HepG2 (cell line): ENCODE data around the gene SLC34A3. TPM values are rescaled to one million over a fixed set of nuclear protein-coding genes. Genes with fewer than 3 reads are reported as not detected.
A peak's percentile ranks its signal among the peaks of the same experiment; 100 is the strongest.

ENCODE experiments used
- AGO1 ChIP-seq: fragments of 200-400 bp; formaldehyde crosslinking; IDR thresholded peaks from 2 replicates; pipeline ENCODE4 v1.6.1; 2017; ENCODE audit warnings: mild to moderate bottlenecking, low read depth, low read length, moderate library complexity; ENCODE audit not compliant: poor library complexity, severe bottlenecking
- ATRX ChIP-seq: sonication (generic); formaldehyde crosslinking; IDR thresholded peaks from 2 replicates; pipeline ENCODE4 v1.4.0; 2020; ENCODE audit warnings: missing genetic modification reagents, borderline replicate concordance
- HDAC6 ChIP-seq: fragments of 200-600 bp; sonication (generic); IDR thresholded peaks from 2 replicates; pipeline ENCODE4 v1.7.0; 2017; ENCODE audit warnings: mild to moderate bottlenecking, antibody characterized with exemption, low read length, low read depth
- IKZF4 ChIP-seq: sonication (generic); formaldehyde crosslinking; IDR thresholded peaks from 2 replicates; pipeline ENCODE4 v1.5.1; 2020; ENCODE audit warnings: borderline replicate concordance, mild to moderate bottlenecking, low read depth, missing genetic modification reagents; ENCODE audit errors: not compliant biosample characterization
- JUNB ChIP-seq: sonication (generic); formaldehyde crosslinking; IDR thresholded peaks from 2 replicates; pipeline ENCODE4 v1.8.0; 2022; ENCODE audit warnings: missing genetic modification reagents, mild to moderate bottlenecking, borderline replicate concordance
- MXD4 ChIP-seq: IDR thresholded peaks from 2 replicates; pipeline ENCODE4 v1.6.1; 2016; ENCODE audit warnings: mild to moderate bottlenecking, missing biosample characterization, missing genetic modification reagents
- NRL ChIP-seq: sonication (generic); formaldehyde crosslinking; IDR thresholded peaks from 2 replicates; pipeline ENCODE4 v1.5.0; 2020; ENCODE audit warnings: missing genetic modification reagents, mild to moderate bottlenecking, moderate library complexity, borderline replicate concordance
- PAF1 ChIP-seq: IDR thresholded peaks from 2 replicates; pipeline ENCODE4 v1.6.1; 2016; ENCODE audit warnings: missing genetic modification reagents, missing compliant biosample characterization
- RELA ChIP-seq: sonication (generic); formaldehyde crosslinking; IDR thresholded peaks from 2 replicates; pipeline ENCODE4 v1.4.0; 2020; ENCODE audit warnings: missing genetic modification reagents
- REPIN1 ChIP-seq: sonication (generic); formaldehyde crosslinking; IDR thresholded peaks from 2 replicates; pipeline ENCODE4 v1.8.0; 2022; ENCODE audit warnings: missing genetic modification reagents, low read depth, mild to moderate bottlenecking, borderline replicate concordance
- RFX3 ChIP-seq: IDR thresholded peaks from 2 replicates; pipeline ENCODE4 v1.6.1; 2016; ENCODE audit warnings: missing biosample characterization, missing genetic modification reagents
- SATB2 ChIP-seq: sonication (generic); formaldehyde crosslinking; IDR thresholded peaks from 2 replicates; pipeline ENCODE4 v1.5.0; 2020; ENCODE audit warnings: missing genetic modification reagents
- SMYD3 ChIP-seq: sonication (generic); formaldehyde crosslinking; IDR thresholded peaks from 2 replicates; pipeline ENCODE4 v1.8.1; 2023; ENCODE audit warnings: mild to moderate bottlenecking, missing genetic modification reagents
- SP1 ChIP-seq, 2 experiments: fragments of 450-650 bp in 1 of 2; sonication (generic) in 1 of 2; formaldehyde crosslinking in 1 of 2; IDR thresholded peaks; 2 replicates each; pipeline versions ENCODE4 v1.4.0 to v1.6.1; 2016 to 2020; ENCODE audit warnings: missing genetic modification reagents in 1 of 2
- ZBTB21 ChIP-seq: sonication (generic); formaldehyde crosslinking; IDR thresholded peaks from 2 replicates; pipeline ENCODE4 v1.4.0; 2020; ENCODE audit warnings: missing genetic modification reagents
- ZFP36L1 ChIP-seq: sonication (generic); formaldehyde crosslinking; IDR thresholded peaks from 2 replicates; pipeline ENCODE4 v1.8.0; 2022; ENCODE audit warnings: mild to moderate bottlenecking, missing genetic modification reagents, moderate library complexity
- ZFP37 ChIP-seq: sonication (generic); formaldehyde crosslinking; IDR thresholded peaks from 2 replicates; pipeline ENCODE4 v1.4.0; 2020; ENCODE audit warnings: missing genetic modification reagents, borderline replicate concordance
- ZFP41 ChIP-seq: sonication (generic); formaldehyde crosslinking; IDR thresholded peaks from 2 replicates; pipeline ENCODE4 v1.4.0; 2020; ENCODE audit warnings: mild to moderate bottlenecking, missing genetic modification reagents, borderline replicate concordance
- ZNF138 ChIP-seq: sonication (generic); formaldehyde crosslinking; IDR thresholded peaks from 2 replicates; pipeline ENCODE4 v1.5.0; 2020; ENCODE audit warnings: mild to moderate bottlenecking, low read depth, missing genetic modification reagents
- ZNF879 ChIP-seq: sonication (generic); formaldehyde crosslinking; IDR thresholded peaks from 2 replicates; pipeline ENCODE4 v1.8.1; 2023; ENCODE audit warnings: missing genetic modification reagents
- polyA plus RNA-seq, 8 experiments: library from polyadenylated mRNA; depleted of rRNA in 3 of 8; stranded (reverse) in 7 of 8; unstranded in 1 of 8; fragments of >200 nt; fragmentation: Illumina TruSeq in 4 of 8; extraction: Trizol in 4 of 8; gene quantifications; 2 replicates each; pipeline versions ENCODE4 v1.2.1 to v1.2.3, GENCODE V29; 2011 to 2016; ENCODE audit warnings: low read depth in 4 of 8, missing spikeins in 1 of 8, mixed read lengths in 1 of 8; ENCODE audit not compliant: insufficient read depth in 1 of 8
- total RNA-seq, 5 experiments: library from RNA; depleted of rRNA; stranded (reverse); fragments of >200 nt; fragmentation: Illumina TruSeq; extraction: Trizol; gene quantifications; 2 replicates each; pipeline ENCODE4 v1.2.3, GENCODE V29; 2016; ENCODE audit warnings: low read depth in 1 of 5
- TF ChIP-seq, protein P1 (sequence below): sonication (generic); formaldehyde crosslinking; IDR thresholded peaks from 2 replicates; pipeline ENCODE4; 2020; ENCODE audit warnings: missing genetic modification reagents, mild to moderate bottlenecking, borderline replicate concordance
- TF ChIP-seq, protein P2 (sequence below): sonication (generic); formaldehyde crosslinking; IDR thresholded peaks from 2 replicates; pipeline ENCODE4 v1.5.0; 2020; ENCODE audit warnings: mild to moderate bottlenecking, missing genetic modification reagents
- TF ChIP-seq, protein P3 (sequence below): sonication (generic); formaldehyde crosslinking; IDR thresholded peaks from 2 replicates; pipeline ENCODE4 v1.4.0; 2020; ENCODE audit warnings: missing genetic modification reagents

Gene SLC34A3
- total and polyA plus RNA-seq, 2 of the 13 experiments (the other 11 are each of a cell fraction or from before 2014, with no cell fraction given): 0.07 to 1.0 TPM

DNA sequence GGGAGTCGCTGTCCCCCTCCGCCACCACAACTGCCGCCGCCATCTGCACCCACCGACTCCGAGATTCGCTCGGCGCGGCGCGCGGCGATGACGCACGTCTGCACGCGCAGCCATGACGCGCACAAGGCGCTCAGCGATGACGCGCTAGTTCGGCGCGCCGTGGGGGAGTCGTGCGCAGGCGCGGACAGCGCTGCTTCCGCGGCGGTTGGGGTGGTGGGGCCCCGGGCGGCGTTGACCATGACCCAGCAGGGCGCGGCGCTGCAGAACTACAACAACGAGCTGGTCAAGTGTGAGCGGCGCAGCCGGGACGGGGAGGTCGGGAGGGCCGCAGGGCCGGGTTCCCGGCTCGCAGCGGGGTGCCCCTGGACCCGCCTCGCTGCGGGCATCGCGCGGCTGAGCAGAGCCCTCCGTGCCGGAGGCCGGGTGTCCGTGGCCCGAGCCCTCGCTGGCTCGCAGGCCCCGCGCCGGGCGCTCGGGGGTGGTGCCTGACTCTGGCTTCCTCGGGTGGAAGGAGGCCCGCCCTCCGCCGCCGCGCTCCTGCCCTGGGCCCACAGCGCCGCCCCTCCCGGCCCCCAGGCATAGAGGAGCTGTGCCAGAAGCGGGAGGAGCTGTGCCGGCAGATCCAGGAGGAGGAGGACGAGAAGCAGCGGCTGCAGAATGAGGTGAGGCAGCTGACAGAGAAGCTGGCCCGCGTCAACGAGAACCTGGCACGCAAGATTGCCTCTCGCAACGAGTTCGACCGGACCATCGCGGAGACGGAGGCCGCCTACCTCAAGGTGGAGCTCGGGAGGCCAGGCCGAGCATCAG lies 42.0 kb upstream of the SLC34A3 start, which contains the start of the genes ANAPC2 and SSNA1 (continued):
- peak; percentile 73 for TF ChIP-seq ZBTB21 (CRISPR knock-in tag)
- TF ChIP-seq ZNF879 (CRISPR knock-in tag): no peak
- peak; percentile 87 for TF ChIP-seq MXD4 (CRISPR knock-in tag)
- TF ChIP-seq, protein P1, sequence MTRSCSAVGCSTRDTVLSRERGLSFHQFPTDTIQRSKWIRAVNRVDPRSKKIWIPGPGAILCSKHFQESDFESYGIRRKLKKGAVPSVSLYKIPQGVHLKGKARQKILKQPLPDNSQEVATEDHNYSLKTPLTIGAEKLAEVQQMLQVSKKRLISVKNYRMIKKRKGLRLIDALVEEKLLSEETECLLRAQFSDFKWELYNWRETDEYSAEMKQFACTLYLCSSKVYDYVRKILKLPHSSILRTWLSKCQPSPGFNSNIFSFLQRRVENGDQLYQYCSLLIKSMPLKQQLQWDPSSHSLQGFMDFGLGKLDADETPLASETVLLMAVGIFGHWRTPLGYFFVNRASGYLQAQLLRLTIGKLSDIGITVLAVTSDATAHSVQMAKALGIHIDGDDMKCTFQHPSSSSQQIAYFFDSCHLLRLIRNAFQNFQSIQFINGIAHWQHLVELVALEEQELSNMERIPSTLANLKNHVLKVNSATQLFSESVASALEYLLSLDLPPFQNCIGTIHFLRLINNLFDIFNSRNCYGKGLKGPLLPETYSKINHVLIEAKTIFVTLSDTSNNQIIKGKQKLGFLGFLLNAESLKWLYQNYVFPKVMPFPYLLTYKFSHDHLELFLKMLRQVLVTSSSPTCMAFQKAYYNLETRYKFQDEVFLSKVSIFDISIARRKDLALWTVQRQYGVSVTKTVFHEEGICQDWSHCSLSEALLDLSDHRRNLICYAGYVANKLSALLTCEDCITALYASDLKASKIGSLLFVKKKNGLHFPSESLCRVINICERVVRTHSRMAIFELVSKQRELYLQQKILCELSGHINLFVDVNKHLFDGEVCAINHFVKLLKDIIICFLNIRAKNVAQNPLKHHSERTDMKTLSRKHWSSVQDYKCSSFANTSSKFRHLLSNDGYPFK (CRISPR knock-in tag): peak; percentile 77
- TF ChIP-seq IKZF4 (CRISPR knock-in tag): peak; percentile 65
- TF ChIP-seq ZFP37: no peak
- TF ChIP-seq JUNB: no peak
- TF ChIP-seq RFX3: no peak
- 0 out of 2 replicates have a peak, but pooled peaks have one; percentile 25 for TF ChIP-seq SATB2 (CRISPR knock-in tag)
- peak; percentile 88; the same call in 1 of the 2 replicates for TF ChIP-seq ZFP41 (CRISPR knock-in tag)
- TF ChIP-seq PAF1: no peak
- TF ChIP-seq SMYD3: no peak
- TF ChIP-seq ATRX (CRISPR knock-in tag): no peak; the same call in 1 of the 2 replicates
- TF ChIP-seq HDAC6: no peak
- peak; percentile 29 for TF ChIP-seq AGO1
- peak; percentile 53; the same call in 1 of the 2 replicates for TF ChIP-seq ZNF138 (CRISPR knock-in tag)
- TF ChIP-seq ZFP36L1 (CRISPR knock-in tag): no peak
- TF ChIP-seq REPIN1 (CRISPR knock-in tag): peak; percentile 95
- no peak; the same call in 1 of the 2 replicates for TF ChIP-seq NRL (CRISPR knock-in tag)
- no peak for TF ChIP-seq SP1 (IDR thresholded peaks at IDR 0.05)
- peak; percentile 93 for TF ChIP-seq SP1 (CRISPR knock-in tag; IDR thresholded peaks at IDR 0.05)
- peak; percentile 64; the same call in 1 of the 2 replicates for TF ChIP-seq RELA (CRISPR knock-in tag)
- TF ChIP-seq, protein P2, sequence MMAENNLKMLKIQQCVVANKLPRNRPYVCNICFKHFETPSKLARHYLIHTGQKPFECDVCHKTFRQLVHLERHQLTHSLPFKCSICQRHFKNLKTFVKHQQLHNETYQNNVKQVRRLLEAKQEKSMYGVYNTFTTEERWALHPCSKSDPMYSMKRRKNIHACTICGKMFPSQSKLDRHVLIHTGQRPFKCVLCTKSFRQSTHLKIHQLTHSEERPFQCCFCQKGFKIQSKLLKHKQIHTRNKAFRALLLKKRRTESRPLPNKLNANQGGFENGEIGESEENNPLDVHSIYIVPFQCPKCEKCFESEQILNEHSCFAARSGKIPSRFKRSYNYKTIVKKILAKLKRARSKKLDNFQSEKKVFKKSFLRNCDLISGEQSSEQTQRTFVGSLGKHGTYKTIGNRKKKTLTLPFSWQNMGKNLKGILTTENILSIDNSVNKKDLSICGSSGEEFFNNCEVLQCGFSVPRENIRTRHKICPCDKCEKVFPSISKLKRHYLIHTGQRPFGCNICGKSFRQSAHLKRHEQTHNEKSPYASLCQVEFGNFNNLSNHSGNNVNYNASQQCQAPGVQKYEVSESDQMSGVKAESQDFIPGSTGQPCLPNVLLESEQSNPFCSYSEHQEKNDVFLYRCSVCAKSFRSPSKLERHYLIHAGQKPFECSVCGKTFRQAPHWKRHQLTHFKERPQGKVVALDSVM (CRISPR knock-in tag): peak; percentile 73
- TF ChIP-seq, protein P3, sequence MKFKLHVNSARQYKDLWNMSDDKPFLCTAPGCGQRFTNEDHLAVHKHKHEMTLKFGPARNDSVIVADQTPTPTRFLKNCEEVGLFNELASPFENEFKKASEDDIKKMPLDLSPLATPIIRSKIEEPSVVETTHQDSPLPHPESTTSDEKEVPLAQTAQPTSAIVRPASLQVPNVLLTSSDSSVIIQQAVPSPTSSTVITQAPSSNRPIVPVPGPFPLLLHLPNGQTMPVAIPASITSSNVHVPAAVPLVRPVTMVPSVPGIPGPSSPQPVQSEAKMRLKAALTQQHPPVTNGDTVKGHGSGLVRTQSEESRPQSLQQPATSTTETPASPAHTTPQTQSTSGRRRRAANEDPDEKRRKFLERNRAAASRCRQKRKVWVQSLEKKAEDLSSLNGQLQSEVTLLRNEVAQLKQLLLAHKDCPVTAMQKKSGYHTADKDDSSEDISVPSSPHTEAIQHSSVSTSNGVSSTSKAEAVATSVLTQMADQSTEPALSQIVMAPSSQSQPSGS (CRISPR knock-in tag): peak; percentile 92
